ENCODE measurements around the gene FFAR1.

The FFAR1 gene

GRCh38 chr19:35347171-35347929 is at the start of gene FFAR1:
TSS of gene FFAR1 (plus strand) at chr19:35347902. CDS start at chr19:35351552, 3,650 bp downstream.
- ChIA-PET CTCF (interaction anchor here (0.8 kb wide), 1 partner anchor 163 kb away, joined by 3 read pairs; no protein-coding TSS in a partner anchor), POLR2A (no interaction called here)
- no peak within 1 kb of the TSS for H3K4me3 ChIP-seq (ENCODE audit: low read depth, low read length)
- no peak for TF ChIP-seq CTCF (IDR thresholded peaks at IDR 0.05; ENCODE audit: insufficient read depth, low read length, missing control alignments)
- DNase-seq (ENCODE audit: low read depth, low spot score), result no peak

- H3K4me3 ChIP-seq (ENCODE audit: low read depth, low read length), result no peak overlapping the region
- TF ChIP-seq CTCF (IDR thresholded peaks at IDR 0.05; ENCODE audit: insufficient read depth, low read length, missing control alignments), result no peak
- DNase-seq (ENCODE audit: low read depth, low spot score), result no peak
- ChIA-PET POLR2A (no interaction called here), CTCF (no interaction called here)
Observed at GRCh38 chr19:35297922-35298321, 49.8 kb upstream of the FFAR1 start.

GRCh38 chr19:35298561-35298972 is 49.1 kb upstream of the FFAR1 start:
- CTCF ChIA-PET, result no interaction called here
- TF ChIP-seq CTCF (IDR thresholded peaks at IDR 0.05; ENCODE audit: insufficient read depth, low read length, missing control alignments), result no peak
- H3K4me3 ChIP-seq (ENCODE audit: low read depth, low read length), result no peak overlapping the region
- POLR2A ChIA-PET, result no interaction called here
- no peak for DNase-seq (ENCODE audit: low read depth, low spot score)

GRCh38 chr19:35299523-35300338 is 48.0 kb upstream of the FFAR1 start:
- no peak for DNase-seq (ENCODE audit: low read depth, low spot score)
- no peak for TF ChIP-seq CTCF (IDR thresholded peaks at IDR 0.05; ENCODE audit: insufficient read depth, low read length, missing control alignments)
- CTCF ChIA-PET, result no interaction called here
- H3K4me3 ChIP-seq (ENCODE audit: low read depth, low read length), result no peak overlapping the region
- POLR2A ChIA-PET, result no interaction called here

GRCh38 chr19:35300339-35300649 is 47.4 kb upstream of the FFAR1 start:
- no peak overlapping the region for H3K4me3 ChIP-seq (ENCODE audit: low read depth, low read length)
- no peak for TF ChIP-seq CTCF (IDR thresholded peaks at IDR 0.05; ENCODE audit: insufficient read depth, low read length, missing control alignments)
- POLR2A ChIA-PET, result no interaction called here
- no peak for DNase-seq (ENCODE audit: low read depth, low spot score)
- CTCF ChIA-PET, result no interaction called here

- no peak overlapping the region for H3K4me3 ChIP-seq (ENCODE audit: low read depth, low read length)
- no peak for DNase-seq (ENCODE audit: low read depth, low spot score)
- ChIA-PET POLR2A (no interaction called here), CTCF (no interaction called here)
- TF ChIP-seq CTCF (IDR thresholded peaks at IDR 0.05; ENCODE audit: insufficient read depth, low read length, missing control alignments), result no peak
Observed at GRCh38 chr19:35301961-35302360, 45.7 kb upstream of the FFAR1 start.
